HFF-Myc (cell line): ENCODE data around the gene JAM3.
A peak's percentile ranks its signal among the peaks of the same experiment; 100 is the strongest.

Experiments used
- DNase-seq: peaks from one replicate; pipeline ENCODE4 v3.0.0-alpha.2; 2011; ENCODE audit warnings: low read depth; ENCODE audit errors: extremely low read depth
- H3K4me3 ChIP-seq: replicated peaks from 2 replicates; pipeline ENCODE4 v1.5.1; 2011; ENCODE audit warnings: low read depth, mild to moderate bottlenecking, control low read depth, low read length
- CTCF ChIP-seq: IDR thresholded peaks from 2 replicates; pipeline ENCODE4 v1.5.1; 2012; ENCODE audit warnings: mild to moderate bottlenecking, low read depth, low read length, control low read depth; ENCODE audit errors: missing control alignments

The JAM3 gene

GRCh38 chr11:134138376-134138775 is 69.5 kb downstream of the JAM3 start:
- DNase-seq, result no peak
- H3K4me3 ChIP-seq, result no peak overlapping the region
- no peak for TF ChIP-seq CTCF

GRCh38 chr11:134139303-134139872 is 70.5 kb downstream of the JAM3 start:
- TF ChIP-seq CTCF, result no peak
- DNase-seq, result no peak
- H3K4me3 ChIP-seq, result no peak overlapping the region

GRCh38 chr11:134139873-134140331 is 71.0 kb downstream of the JAM3 start:
- DNase-seq, result peak; percentile 86
- TF ChIP-seq CTCF, result peak; percentile 85
- H3K4me3 ChIP-seq, result no peak overlapping the region

- DNase-seq, result no peak
- TF ChIP-seq CTCF, result no peak
- H3K4me3 ChIP-seq, result no peak overlapping the region
Measured at GRCh38 chr11:134140961-134141490, 72.2 kb downstream of the JAM3 start.

GRCh38 chr11:134142536-134142935 is 73.7 kb downstream of the JAM3 start:
- H3K4me3 ChIP-seq, result no peak overlapping the region
- no peak for DNase-seq
- no peak for TF ChIP-seq CTCF

GRCh38 chr11:134143801-134144200 is 74.9 kb downstream of the JAM3 start:
- H3K4me3 ChIP-seq, result no peak overlapping the region
- no peak for TF ChIP-seq CTCF
- no peak for DNase-seq

GRCh38 chr11:134144744-134145143 is 75.9 kb downstream of the JAM3 start:
- TF ChIP-seq CTCF, result no peak
- H3K4me3 ChIP-seq, result no peak overlapping the region
- no peak for DNase-seq
